Osteocyte (in vitro differentiated cells): ENCODE results near the gene OR1F1. TPM values are rescaled to one million over a fixed set of nuclear protein-coding genes. Genes with fewer than 3 reads are reported as not detected.
A peak's percentile ranks its signal among the peaks of the same experiment; 100 is the strongest.

ENCODE experiments used
- DNase-seq: peaks from one replicate; pipeline ENCODE4 v3.0.0; 2021; ENCODE audit warnings: mixed read lengths; ENCODE audit not compliant: unreplicated experiment; ENCODE audit errors: extremely low spot score
- H3K27ac Mint-ChIP-seq: one replicate; pipeline ENCODE4 v1.8.0; 2021; ENCODE audit warnings: mild to moderate bottlenecking, mixed read lengths; ENCODE audit not compliant: unreplicated experiment
- H3K27me3 Mint-ChIP-seq: one replicate; pipeline ENCODE4 v1.8.0; 2021; ENCODE audit warnings: mixed read lengths; ENCODE audit not compliant: unreplicated experiment
- H3K36me3 Mint-ChIP-seq: one replicate; pipeline ENCODE4 v1.8.0; 2021; ENCODE audit warnings: mixed read lengths; ENCODE audit not compliant: unreplicated experiment
- H3K4me1 Mint-ChIP-seq: one replicate; pipeline ENCODE4 v1.8.0; 2021; ENCODE audit warnings: mixed read lengths; ENCODE audit not compliant: unreplicated experiment
- H3K4me3 Mint-ChIP-seq: one replicate; pipeline ENCODE4 v1.8.0; 2021; ENCODE audit warnings: mild to moderate bottlenecking, moderate library complexity, mixed read lengths; ENCODE audit not compliant: unreplicated experiment
- H3K9me3 Mint-ChIP-seq: one replicate; pipeline ENCODE4 v1.8.0; 2021; ENCODE audit warnings: mixed read lengths; ENCODE audit not compliant: unreplicated experiment
- CTCF ChIP-seq: fragments of 200-600 bp; sonication (generic); IDR thresholded peaks from 2 replicates; pipeline ENCODE4 v1.5.0; 2021; ENCODE audit warnings: antibody characterized with exemption, mild to moderate bottlenecking, moderate library complexity
- total RNA-seq: library from RNA; stranded (reverse); gene quantifications from 2 replicates; pipeline ENCODE4 v1.2.1, GENCODE V29; 2021

The OR1F1 gene
- total RNA-seq, 1 donor from 2014 or later, result not detected

- H3K4me1 Mint-ChIP-seq, result peaks cover 5% of the 10 kb centered on the region
- no peak overlapping the region for H3K4me3 Mint-ChIP-seq
- H3K27ac Mint-ChIP-seq, result no peak overlapping the region
- H3K9me3 Mint-ChIP-seq, result no peaks in the 10 kb centered on the region
- TF ChIP-seq CTCF, result no peak
- no peak for DNase-seq
- H3K27me3 Mint-ChIP-seq, result no peaks in the 10 kb centered on the region
- H3K36me3 Mint-ChIP-seq, result peaks cover 13% of the 10 kb centered on the region
Measured at GRCh38 chr16:3144321-3144983, 43.6 kb upstream of the OR1F1 start.

GRCh38 chr16:3145151-3145550 is 42.9 kb upstream of the OR1F1 start:
- peaks cover 11% of the 10 kb centered on the region for H3K4me1 Mint-ChIP-seq
- TF ChIP-seq CTCF, result no peak
- H3K9me3 Mint-ChIP-seq, result no peaks in the 10 kb centered on the region
- DNase-seq, result no peak
- H3K27me3 Mint-ChIP-seq, result no peaks in the 10 kb centered on the region
- H3K4me3 Mint-ChIP-seq, result no peak overlapping the region
- no peak overlapping the region for H3K27ac Mint-ChIP-seq
- peaks cover 10% of the 10 kb centered on the region for H3K36me3 Mint-ChIP-seq

GRCh38 chr16:3145660-3146059 is 42.3 kb upstream of the OR1F1 start:
- no peak for TF ChIP-seq CTCF
- peaks cover 12% of the 10 kb centered on the region for H3K4me1 Mint-ChIP-seq
- DNase-seq, result no peak
- peaks cover 10% of the 10 kb centered on the region for H3K36me3 Mint-ChIP-seq
- H3K27me3 Mint-ChIP-seq, result no peaks in the 10 kb centered on the region
- H3K9me3 Mint-ChIP-seq, result no peaks in the 10 kb centered on the region
- H3K27ac Mint-ChIP-seq, result no peak overlapping the region
- no peak overlapping the region for H3K4me3 Mint-ChIP-seq

- peak; percentile 81 for DNase-seq
- no peak for TF ChIP-seq CTCF
- Mint-ChIP-seq H3K36me3 (peaks cover 5% of the 10 kb centered on the region), H3K9me3 (no peaks in the 10 kb centered on the region), H3K27me3 (no peaks in the 10 kb centered on the region), H3K4me3 (no peak overlapping the region), H3K27ac (no peak overlapping the region), H3K4me1 (peaks cover 20% of the 10 kb centered on the region)
Measured at GRCh38 chr16:3147046-3147756, 40.8 kb upstream of the OR1F1 start.

GRCh38 chr16:3147757-3148104 is 40.3 kb upstream of the OR1F1 start:
- Mint-ChIP-seq H3K9me3 (no peaks in the 10 kb centered on the region), H3K27me3 (no peaks in the 10 kb centered on the region), H3K36me3 (no peaks in the 10 kb centered on the region), H3K4me1 (peaks cover 26% of the 10 kb centered on the region), H3K4me3 (no peak overlapping the region), H3K27ac (no peak overlapping the region)
- no peak for DNase-seq
- no peak for TF ChIP-seq CTCF
